GM20431 (cell line): ENCODE measurements around the gene SIPA1L3.

Source experiments
- in situ Hi-C: fragments of 300-500 bp; cut with MseI, MboI; formaldehyde crosslinking; loops from one replicate; pipeline ENCODE4 v1.15.0; 2020; ENCODE audit warnings: low sequenced_read_pairs; ENCODE audit not compliant: unreplicated experiment

SIPA1L3 gene

GRCh38 chr19:37991176-37991835 is 84.3 kb downstream of the SIPA1L3 start:
- in situ Hi-C loops = no loop called here

DNA sequence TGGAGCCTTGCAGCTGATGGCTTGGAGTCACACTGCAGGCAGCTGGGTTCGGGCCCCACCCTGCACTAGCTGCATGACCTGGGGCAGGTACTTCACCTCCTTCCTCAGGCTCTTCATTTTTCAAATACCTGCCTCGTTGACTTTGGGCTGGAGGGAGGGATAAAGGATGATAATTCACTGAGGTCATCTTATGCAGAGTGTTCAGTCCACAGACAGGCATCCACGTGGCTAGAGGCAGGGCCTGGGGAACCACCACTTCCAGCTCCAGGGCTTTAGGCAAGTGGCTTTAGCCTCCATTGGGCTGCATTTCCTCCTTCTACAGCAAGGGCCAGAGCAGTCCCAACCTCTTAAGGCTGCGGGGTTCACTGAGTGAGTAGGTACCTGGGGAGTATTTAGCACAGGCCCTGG is 84.8 kb downstream of the SIPA1L3 start:
- in situ Hi-C loops = no loop called here

DNA sequence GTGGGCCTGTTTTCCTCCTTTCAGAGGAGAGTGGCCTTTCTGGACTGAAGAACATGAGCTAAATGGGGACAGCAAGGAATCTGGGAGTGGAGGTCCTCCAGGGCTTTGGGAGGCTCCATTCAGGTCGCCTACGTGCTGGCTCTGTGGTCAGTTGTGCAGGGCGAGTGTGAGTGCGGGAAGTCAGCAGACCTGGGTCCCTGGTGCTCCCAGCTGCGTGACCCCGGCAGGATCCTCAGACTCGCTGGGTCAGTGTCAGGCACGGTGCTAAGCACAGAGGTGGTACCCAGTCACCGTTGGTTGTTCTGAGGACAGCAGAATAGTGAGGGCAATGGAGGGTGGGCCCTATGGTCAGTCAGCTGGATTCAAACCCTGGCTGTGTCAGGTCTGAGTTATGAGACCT is 85.8 kb downstream of the SIPA1L3 start:
- in situ Hi-C loops = no loop called here

DNA sequence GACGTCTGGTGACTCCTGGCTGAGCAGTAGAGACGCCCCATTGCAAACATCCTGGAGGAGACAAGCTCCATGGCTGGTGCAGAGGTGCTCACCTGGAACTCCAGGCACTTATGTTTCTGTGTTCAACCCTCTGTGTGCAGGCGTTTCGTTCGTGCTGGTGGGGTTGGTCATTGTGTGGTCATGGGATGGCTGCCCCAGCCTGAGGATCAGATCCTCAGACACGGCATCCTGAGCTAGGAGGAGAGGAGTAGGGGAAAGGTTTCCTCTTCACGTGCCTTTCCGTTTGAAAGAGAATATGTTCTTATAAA is 87.8 kb downstream of the SIPA1L3 start:
- in situ Hi-C loops = no loop called here

DNA sequence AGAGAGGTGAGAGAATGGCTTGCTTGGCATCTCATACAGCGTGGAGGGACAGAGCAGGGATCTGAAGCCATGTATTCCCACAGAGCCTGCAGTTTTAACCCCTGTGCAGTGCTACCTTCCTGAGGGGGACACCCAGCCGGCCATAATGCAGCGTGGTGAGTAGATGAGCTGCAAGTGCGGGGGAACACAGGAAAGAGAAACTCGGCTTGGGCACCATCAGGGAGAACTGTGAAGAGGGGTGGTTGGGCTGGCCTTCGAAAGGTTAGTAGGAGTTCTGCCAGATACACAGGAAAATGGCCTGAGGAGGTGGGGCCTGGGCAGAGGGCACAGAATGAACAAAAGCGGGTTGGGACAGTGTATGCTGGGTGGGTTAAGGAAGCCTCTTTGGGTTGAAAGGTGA is 88.3 kb downstream of the SIPA1L3 start:
- in situ Hi-C loops = no loop called here

- in situ Hi-C loops = no loop called here
Measured at GRCh38 chr19:37997911-37998344, 90.9 kb downstream of the SIPA1L3 start.

DNA sequence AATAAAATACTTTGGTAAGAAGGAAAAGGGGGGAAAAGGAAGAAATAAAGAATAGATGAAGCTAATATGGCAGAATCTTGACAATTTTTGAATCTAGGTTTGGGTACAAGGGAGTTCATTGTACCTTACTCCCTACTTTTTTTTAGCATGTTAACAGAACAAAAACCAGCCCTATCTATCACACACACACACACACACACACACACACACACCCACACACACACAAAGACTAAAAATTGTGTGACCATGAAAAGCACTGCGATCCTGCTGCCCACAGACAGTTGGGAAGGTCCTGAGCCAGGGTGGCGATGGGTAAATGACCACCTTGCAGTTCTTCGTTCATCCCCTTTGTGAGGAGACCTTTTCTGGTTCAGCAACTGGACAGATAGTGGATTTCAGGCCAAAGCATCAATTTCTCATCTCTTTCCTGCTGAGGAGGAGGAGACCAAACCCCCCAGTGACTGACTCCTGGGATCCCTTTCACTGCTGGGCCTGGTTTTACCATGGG is 91.8 kb downstream of the SIPA1L3 start:
- in situ Hi-C loops = no loop called here

- in situ Hi-C loops = no loop called here
Measured at GRCh38 chr19:37999309-38000213, 92.6 kb downstream of the SIPA1L3 start.

DNA sequence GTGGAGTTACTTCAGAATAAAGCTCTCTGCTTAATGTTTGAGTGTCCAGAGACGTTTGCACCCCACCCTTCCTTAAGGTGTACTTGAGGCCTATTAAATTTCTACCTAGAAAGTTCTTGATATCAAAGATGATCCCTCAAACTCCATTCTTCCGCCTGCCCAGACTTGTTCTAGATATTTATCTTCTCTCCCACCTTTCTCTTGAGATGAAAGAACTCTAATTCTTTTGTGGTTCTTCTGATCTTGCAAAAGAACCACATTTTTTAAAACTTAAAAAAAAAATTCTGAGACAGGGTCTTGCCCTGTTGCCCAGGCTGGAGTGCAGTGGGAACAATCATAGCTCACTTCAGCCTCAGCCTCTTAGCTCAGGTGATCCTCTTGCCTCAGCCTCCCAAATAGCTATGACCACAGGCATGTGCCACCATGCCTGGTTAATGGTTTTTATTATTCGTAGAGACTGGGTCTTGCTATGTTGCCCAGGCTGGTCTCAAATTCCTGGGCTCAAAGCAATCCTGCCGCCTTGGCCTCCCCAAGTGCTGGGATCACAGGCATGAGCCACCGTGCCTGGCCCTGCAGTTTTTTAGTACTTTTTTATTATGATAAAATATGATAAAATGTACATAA is 94.3 kb downstream of the SIPA1L3 start:
- in situ Hi-C loops = no loop called here

DNA sequence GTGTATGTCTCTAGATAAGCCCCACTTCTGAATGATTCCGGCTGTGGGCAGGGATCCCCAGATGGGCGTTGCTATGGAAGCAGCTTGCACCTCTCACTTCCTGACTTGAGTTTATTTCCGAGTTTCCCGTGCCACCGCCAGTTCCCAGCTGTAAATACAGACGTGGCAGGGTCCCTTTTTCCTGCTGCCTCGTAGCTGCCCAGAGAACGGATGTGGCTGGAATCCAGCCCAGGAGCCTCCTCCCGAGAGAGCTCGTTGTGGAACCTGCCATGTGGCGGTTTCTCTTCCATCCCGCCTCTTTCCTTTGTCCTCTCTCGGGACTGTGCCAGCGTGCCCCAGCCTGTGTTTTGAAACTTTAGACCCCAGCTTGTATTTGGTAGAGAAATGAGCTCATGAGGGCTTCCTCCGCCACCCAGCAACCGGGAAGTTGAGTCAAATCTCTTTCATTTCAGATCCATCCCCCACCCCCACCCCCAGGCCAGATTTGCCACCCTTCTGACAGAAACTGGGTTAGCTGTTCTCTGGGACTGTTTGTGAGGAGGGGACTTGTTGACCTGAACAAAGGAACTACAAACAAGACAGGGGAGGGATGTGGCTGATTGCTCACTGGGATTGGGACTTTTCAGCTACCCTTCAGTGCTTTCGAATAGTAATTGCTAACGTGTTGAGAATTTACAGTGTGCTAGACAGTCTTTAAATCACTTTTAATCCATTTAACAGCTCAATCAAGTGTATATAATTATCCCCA is 96.6 kb downstream of the SIPA1L3 start:
- in situ Hi-C loops = no loop called here

DNA sequence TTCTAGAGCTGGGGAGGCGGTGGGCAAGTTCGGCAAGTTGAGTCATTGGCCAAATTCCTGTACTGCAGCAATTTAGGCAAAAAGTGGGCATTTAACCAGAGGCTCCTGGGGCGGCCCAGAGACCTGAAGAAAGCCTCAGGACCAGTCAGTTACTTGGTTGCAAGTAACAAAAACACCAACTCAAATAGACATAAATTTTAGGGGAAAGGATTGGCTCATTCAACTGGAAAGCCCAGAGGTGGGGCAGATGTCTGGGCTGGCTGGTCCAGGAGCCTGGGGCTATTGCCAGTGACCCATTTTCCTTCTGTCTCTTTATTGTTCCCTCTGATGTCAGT is 97.1 kb downstream of the SIPA1L3 start:
- in situ Hi-C loops = no loop called here

- in situ Hi-C loops = no loop called here
Measured at GRCh38 chr19:38004521-38005223, 97.7 kb downstream of the SIPA1L3 start.

GRCh38 chr19:38005224-38005614 is 98.2 kb downstream of the SIPA1L3 start:
- in situ Hi-C loops = no loop called here

GRCh38 chr19:38006361-38007045 is 99.5 kb downstream of the SIPA1L3 start:
- in situ Hi-C loops = no loop called here

GRCh38 chr19:38009650-38010242 is 102.7 kb downstream of the SIPA1L3 start:
- in situ Hi-C loops = no loop called here

DNA sequence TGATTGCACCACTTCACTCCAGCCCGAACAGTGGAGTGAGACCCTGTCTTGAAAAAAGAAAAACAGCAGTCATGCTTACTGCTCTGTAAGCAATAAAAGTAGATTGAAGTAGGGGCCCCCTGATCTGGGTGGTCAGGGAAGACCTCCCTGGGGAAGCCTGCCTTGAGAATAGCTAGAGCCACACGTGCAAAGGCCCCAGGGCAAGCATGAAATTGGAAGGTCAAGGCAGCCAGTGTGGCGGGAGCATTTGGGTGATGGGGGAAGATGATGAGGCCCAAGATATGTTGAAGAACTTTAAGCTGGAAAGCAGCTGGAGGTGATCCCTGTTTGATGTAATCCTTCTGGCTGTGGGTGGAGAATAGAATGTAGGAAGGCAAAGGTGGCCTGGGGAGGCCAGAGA is 104.4 kb downstream of the SIPA1L3 start:
- in situ Hi-C loops = no loop called here

GRCh38 chr19:38012290-38012689 is 105.3 kb downstream of the SIPA1L3 start:
- in situ Hi-C loops = no loop called here

- in situ Hi-C loops = no loop called here
Measured at GRCh38 chr19:38012944-38013343, 105.9 kb downstream of the SIPA1L3 start.
